WTC11 (cell line): ENCODE measurements around the gene ABL1. TPM values are rescaled to one million over a fixed set of nuclear protein-coding genes. Genes with fewer than 3 reads are reported as not detected.

Source experiments
- ATAC-seq: fragments of 200-7000 bp; cut with Tn5 transposase; 2 replicates; pipeline ENCODE4 v1.10.0; 2021; ENCODE audit warnings: mild to moderate bottlenecking, moderate library complexity
- CTCF ChIA-PET: fragments of 300-600 bp; sonication (Branson Sonifier 250); formaldehyde crosslinking; loops from one replicate; lab custom pipeline; 2021; ENCODE audit warnings: antibody characterized with exemption; lab: Charles Lee
- POLR2A ChIA-PET: fragments of 350-600 bp; sonication (Branson Sonifier 250); formaldehyde crosslinking; loops from one replicate; lab custom pipeline; 2021; ENCODE audit warnings: antibody characterized with exemption; lab: Charles Lee
- DNase-seq: peaks from one replicate; pipeline ENCODE4 v3.0.0; 2021; ENCODE audit warnings: low spot score
- H3K27ac Mint-ChIP-seq: 2 replicates; pipeline ENCODE4 v1.8.0; 2021; ENCODE audit warnings: mixed read lengths
- H3K27me3 Mint-ChIP-seq: 2 replicates; pipeline ENCODE4 v1.8.0; 2021; ENCODE audit warnings: low read depth, mild to moderate bottlenecking, moderate library complexity, mixed read lengths
- H3K36me3 Mint-ChIP-seq: 2 replicates; pipeline ENCODE4 v1.8.0; 2021; ENCODE audit warnings: mixed read lengths
- H3K4me1 Mint-ChIP-seq: 2 replicates; pipeline ENCODE4 v1.8.0; 2022; ENCODE audit warnings: mixed read lengths
- H3K4me3 Mint-ChIP-seq: 2 replicates; pipeline ENCODE4 v1.8.0; 2021; ENCODE audit warnings: mild to moderate bottlenecking, moderate library complexity, mixed read lengths
- H3K9me3 Mint-ChIP-seq: 2 replicates; pipeline ENCODE4 v1.8.0; 2021; ENCODE audit warnings: mixed read lengths
- ATF1 ChIP-seq: sonication (generic); formaldehyde crosslinking; IDR thresholded peaks from 2 replicates; pipeline ENCODE4 v1.8.1; 2023; ENCODE audit warnings: mild to moderate bottlenecking, moderate library complexity, missing genetic modification reagents
- EMX1 ChIP-seq: fragments of 250-450 bp; sonication (Bioruptor Pico); IDR thresholded peaks from 2 replicates; pipeline ENCODE4 v1.8.0; 2021; ENCODE audit warnings: mild to moderate bottlenecking
- FOXK1 ChIP-seq: sonication (generic); formaldehyde crosslinking; IDR thresholded peaks from 2 replicates; pipeline ENCODE4 v1.8.0; 2022; ENCODE audit warnings: mild to moderate bottlenecking, moderate library complexity, missing genetic modification reagents
- GTF2I ChIP-seq: fragments of 250-450 bp; sonication (Bioruptor Pico); conservative IDR thresholded peaks from 2 replicates; pipeline ENCODE4 v1.4.0; 2021; ENCODE audit warnings: mild to moderate bottlenecking
- RORB ChIP-seq: fragments of 250-450 bp; sonication (Bioruptor Pico); IDR thresholded peaks from 2 replicates; pipeline ENCODE4 v1.9.0; 2021; ENCODE audit warnings: mild to moderate bottlenecking
- TEAD1 ChIP-seq: sonication (generic); formaldehyde crosslinking; IDR thresholded peaks from 2 replicates; pipeline ENCODE4 v1.8.0; 2022; ENCODE audit warnings: mild to moderate bottlenecking, missing genetic modification reagents
- TEAD4 ChIP-seq: sonication (generic); formaldehyde crosslinking; IDR thresholded peaks from 2 replicates; pipeline ENCODE4 v1.8.0; 2022; ENCODE audit warnings: mild to moderate bottlenecking, missing genetic modification reagents
- ZNF263 ChIP-seq: sonication (generic); formaldehyde crosslinking; IDR thresholded peaks from 2 replicates; pipeline ENCODE4 v1.8.1; 2022; ENCODE audit warnings: low read depth, mild to moderate bottlenecking, moderate library complexity, missing genetic modification reagents
- ZNF317 ChIP-seq: sonication (generic); formaldehyde crosslinking; IDR thresholded peaks from 2 replicates; pipeline ENCODE4 v1.8.1; 2023; ENCODE audit warnings: low read depth, mild to moderate bottlenecking, moderate library complexity, missing genetic modification reagents, borderline replicate concordance
- ZNF423 ChIP-seq: fragments of 250-450 bp; sonication (Bioruptor Pico); IDR thresholded peaks from 2 replicates; pipeline ENCODE4 v2.1.2; 2022; ENCODE audit warnings: mild to moderate bottlenecking, moderate library complexity
- total RNA-seq: library from RNA; stranded (reverse); gene quantifications from 3 replicates; pipeline ENCODE4 v1.2.3, GENCODE V29; 2021
- TF ChIP-seq, protein P1 (sequence below): sonication (generic); formaldehyde crosslinking; IDR thresholded peaks from 2 replicates; pipeline ENCODE4 v1.8.1; 2023; ENCODE audit warnings: mild to moderate bottlenecking, missing genetic modification reagents
- TF ChIP-seq, protein P2 (sequence below): sonication (generic); formaldehyde crosslinking; IDR thresholded peaks from 2 replicates; pipeline ENCODE4 v1.8.0; 2022; ENCODE audit warnings: mild to moderate bottlenecking, missing genetic modification reagents
- TF ChIP-seq, protein P3 (sequence below): sonication (generic); formaldehyde crosslinking; IDR thresholded peaks from 2 replicates; pipeline ENCODE4 v1.8.1; 2022; ENCODE audit warnings: mild to moderate bottlenecking, moderate library complexity, missing genetic modification reagents

The ABL1 gene
- total RNA-seq, 1 experiment from 2014 or later = 104 TPM

DNA sequence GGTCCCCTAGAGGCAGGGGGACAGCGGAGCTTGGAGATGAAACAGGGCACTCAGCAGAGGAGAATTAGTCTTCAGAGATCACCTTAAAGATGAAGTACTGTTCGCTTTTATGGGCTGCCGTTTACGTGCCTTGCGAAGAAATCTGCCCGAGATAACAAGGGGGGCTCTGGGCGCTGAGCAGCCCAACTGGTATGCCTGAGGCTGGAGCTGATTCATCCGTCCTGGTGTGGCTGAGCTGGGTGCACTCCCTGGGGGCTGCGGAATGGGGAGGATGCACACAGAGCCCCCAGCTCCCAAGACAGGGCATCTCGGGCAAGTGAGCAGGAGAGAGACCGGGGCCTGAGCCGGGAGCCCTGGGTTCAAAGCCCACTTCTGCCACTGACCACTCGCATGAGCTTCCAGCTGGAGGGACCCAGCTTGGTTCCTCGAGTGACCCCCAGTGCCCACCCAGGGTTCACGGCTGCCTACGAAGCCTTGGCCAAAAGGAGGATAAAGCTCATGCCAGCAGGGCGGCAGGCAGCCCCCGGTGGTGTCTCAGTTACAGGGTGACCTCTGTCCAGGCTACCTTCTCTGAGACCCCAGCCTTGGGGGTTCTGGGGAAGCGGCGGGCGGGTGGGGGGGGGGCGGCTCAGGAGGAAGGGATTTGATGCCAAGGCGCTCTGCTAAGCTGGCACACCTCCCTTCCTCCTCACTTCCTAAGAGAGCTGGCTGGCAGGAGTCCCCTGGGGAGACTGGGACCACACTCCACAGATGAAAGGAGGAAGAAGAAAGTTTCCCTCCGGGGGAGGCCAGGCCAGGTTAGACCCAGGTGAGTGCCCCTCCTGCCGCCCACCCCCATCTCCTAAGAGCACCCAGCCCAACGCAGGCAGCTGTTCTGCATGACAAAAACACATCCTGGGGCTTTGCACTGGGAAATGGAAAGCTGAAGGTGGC lies 98.3 kb downstream of the ABL1 start:
- Mint-ChIP-seq H3K27me3 (peaks cover 17% of the 10 kb centered on the region), H3K36me3 (no peaks in the 10 kb centered on the region), H3K27ac (peak overlapping the region; percentile 78; the same call in 1 of the 2 replicates), H3K4me1 (peaks cover 51% of the 10 kb centered on the region), H3K9me3 (no peaks in the 10 kb centered on the region), H3K4me3 (0 out of 2 replicates have a peak overlapping the region, but pooled peaks have one; percentile 8)
- ChIA-PET CTCF (interaction anchor here (0.5 to 3.9 kb wide), 17 partner anchors 8 to 227 kb away, joined by 3 to 24 read pairs (median 4); no protein-coding TSS in a partner anchor), POLR2A (interaction anchor here (0.8 kb wide), 1 partner anchor 67 kb away, joined by 3 read pairs; no protein-coding TSS in a partner anchor)
- DNase-seq (no peak), ATAC-seq (no peak)
- TF ChIP-seq TEAD1 (no peak), ZNF423 (peak; percentile 29; the same call in 1 of the 2 replicates)

DNA sequence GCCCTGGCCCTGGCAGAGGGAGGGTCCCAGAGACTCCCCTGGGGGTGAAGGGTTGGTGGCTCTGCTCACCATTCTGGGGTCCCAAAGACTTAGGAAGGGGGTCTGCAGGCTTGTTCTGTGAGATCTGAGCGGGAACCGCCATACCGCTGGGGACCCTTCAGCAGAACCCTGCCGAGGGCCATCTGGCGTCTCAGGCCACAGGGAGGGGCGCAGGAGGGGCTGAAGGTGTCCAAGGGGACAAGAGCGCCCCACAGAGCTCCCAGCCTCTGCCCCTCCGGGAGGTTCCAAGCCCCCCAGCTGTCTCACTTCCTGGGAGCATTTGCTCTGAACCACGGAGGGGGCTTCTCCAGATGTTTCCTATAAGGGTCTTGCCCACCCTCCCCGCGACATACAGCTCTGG lies 99.2 kb downstream of the ABL1 start:
- ChIA-PET POLR2A (interaction anchor here (0.8 kb wide), 1 partner anchor 68 kb away, joined by 3 read pairs; no protein-coding TSS in a partner anchor), CTCF (interaction anchor here (0.6 to 3.9 kb wide), 8 partner anchors 16 to 178 kb away, joined by 3 to 24 read pairs (median 3); no protein-coding TSS in a partner anchor)
- H3K4me1 Mint-ChIP-seq = peaks cover 51% of the 10 kb centered on the region
- no peak for TF ChIP-seq EMX1 (CRISPR knock-in tag)
- no peak for TF ChIP-seq FOXK1 (CRISPR knock-in tag)
- no peak for TF ChIP-seq ZNF263 (CRISPR knock-in tag)
- no peak for TF ChIP-seq TEAD4 (CRISPR knock-in tag)
- TF ChIP-seq RORB (CRISPR knock-in tag) = no peak
- TF ChIP-seq ZNF317 = no peak
- TF ChIP-seq, protein P1, sequence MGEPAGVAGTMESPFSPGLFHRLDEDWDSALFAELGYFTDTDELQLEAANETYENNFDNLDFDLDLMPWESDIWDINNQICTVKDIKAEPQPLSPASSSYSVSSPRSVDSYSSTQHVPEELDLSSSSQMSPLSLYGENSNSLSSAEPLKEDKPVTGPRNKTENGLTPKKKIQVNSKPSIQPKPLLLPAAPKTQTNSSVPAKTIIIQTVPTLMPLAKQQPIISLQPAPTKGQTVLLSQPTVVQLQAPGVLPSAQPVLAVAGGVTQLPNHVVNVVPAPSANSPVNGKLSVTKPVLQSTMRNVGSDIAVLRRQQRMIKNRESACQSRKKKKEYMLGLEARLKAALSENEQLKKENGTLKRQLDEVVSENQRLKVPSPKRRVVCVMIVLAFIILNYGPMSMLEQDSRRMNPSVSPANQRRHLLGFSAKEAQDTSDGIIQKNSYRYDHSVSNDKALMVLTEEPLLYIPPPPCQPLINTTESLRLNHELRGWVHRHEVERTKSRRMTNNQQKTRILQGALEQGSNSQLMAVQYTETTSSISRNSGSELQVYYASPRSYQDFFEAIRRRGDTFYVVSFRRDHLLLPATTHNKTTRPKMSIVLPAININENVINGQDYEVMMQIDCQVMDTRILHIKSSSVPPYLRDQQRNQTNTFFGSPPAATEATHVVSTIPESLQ (CRISPR knock-in tag) = no peak
- TF ChIP-seq, protein P2, sequence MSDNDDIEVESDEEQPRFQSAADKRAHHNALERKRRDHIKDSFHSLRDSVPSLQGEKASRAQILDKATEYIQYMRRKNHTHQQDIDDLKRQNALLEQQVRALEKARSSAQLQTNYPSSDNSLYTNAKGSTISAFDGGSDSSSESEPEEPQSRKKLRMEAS (CRISPR knock-in tag) = no peak
- H3K27me3 Mint-ChIP-seq = peaks cover 20% of the 10 kb centered on the region
- H3K9me3 Mint-ChIP-seq = no peaks in the 10 kb centered on the region
- ATAC-seq (no peak), DNase-seq (no peak)
- H3K36me3 Mint-ChIP-seq = no peaks in the 10 kb centered on the region
- H3K27ac Mint-ChIP-seq = no peak overlapping the region
- H3K4me3 Mint-ChIP-seq = no peak overlapping the region

DNA sequence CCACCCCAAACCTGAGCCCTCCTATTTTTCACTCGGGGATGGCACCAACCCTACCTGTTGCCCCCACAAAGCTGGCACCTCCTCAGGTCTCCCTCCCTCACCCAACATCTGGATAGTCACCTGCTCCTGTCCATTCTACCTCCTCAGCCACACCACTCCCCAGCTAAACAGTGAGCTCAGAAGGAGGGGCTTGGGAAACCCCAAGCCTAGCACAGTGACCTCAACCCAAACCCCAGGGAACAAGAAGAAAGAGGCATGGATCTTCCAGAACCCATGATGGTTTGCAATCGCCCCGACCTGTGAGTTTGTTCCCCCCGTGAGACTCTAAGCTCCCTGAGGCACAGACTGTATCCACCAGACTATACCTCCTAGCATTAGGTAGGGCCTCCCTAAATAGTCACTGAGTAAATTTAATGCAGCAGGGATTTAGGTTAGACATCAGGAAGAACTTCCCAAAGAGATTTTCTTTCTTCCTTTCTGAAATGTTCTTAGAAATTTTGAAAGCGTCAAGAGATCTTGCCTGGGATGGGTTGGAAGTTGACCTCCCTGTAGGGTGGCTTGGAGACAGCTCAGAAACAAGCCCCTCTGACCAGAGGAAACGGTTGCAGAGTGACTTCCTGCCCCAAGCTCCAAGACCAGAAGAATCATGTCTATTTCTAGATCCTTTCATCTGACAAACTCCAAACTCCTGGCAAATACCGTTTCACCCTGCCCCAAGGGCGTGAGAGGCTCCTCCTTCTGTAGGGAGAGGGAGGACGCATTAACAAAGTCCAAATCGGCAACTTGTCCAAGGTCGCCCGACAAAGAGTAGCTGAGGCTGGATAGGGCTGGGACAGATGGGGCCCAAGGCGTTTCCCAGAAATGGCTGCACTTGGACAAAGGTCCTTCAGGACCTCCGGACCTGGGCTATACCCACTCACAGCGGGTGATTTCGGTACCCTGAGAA lies 99.9 kb downstream of the ABL1 start:
- no peak for DNase-seq
- H3K4me1 Mint-ChIP-seq = peaks cover 51% of the 10 kb centered on the region
- TF ChIP-seq, protein P3, sequence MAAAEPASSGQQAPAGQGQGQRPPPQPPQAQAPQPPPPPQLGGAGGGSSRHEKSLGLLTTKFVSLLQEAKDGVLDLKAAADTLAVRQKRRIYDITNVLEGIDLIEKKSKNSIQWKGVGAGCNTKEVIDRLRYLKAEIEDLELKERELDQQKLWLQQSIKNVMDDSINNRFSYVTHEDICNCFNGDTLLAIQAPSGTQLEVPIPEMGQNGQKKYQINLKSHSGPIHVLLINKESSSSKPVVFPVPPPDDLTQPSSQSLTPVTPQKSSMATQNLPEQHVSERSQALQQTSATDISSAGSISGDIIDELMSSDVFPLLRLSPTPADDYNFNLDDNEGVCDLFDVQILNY (CRISPR knock-in tag) = no peak
- TF ChIP-seq GTF2I (CRISPR knock-in tag) (0 out of 2 replicates have a peak, but pooled peaks have one; percentile 13), ATF1 (CRISPR knock-in tag) (no peak), TEAD4 (CRISPR knock-in tag) (no peak)
- no peak overlapping the region for H3K27ac Mint-ChIP-seq
- POLR2A ChIA-PET = interaction anchor here (0.8 kb wide), 1 partner anchor 68 kb away, joined by 3 read pairs; no protein-coding TSS in a partner anchor
- no peak overlapping the region for H3K4me3 Mint-ChIP-seq
- no peak for ATAC-seq
- CTCF ChIA-PET = interaction anchor here (1.0 to 3.9 kb wide), 7 partner anchors 16 to 68 kb away, joined by 3 to 21 read pairs (median 5); no protein-coding TSS in a partner anchor
- H3K9me3 Mint-ChIP-seq = no peaks in the 10 kb centered on the region
- H3K36me3 Mint-ChIP-seq = no peaks in the 10 kb centered on the region
- peaks cover 25% of the 10 kb centered on the region for H3K27me3 Mint-ChIP-seq
